Loucy (cell line): ENCODE results near the gene ACE.

Source experiments
- CTCF ChIP-seq: fragments of 200-600 bp; sonication (generic); conservative IDR thresholded peaks from 2 replicates; pipeline ENCODE4 v1.5.1; 2014; ENCODE audit warnings: mild to moderate bottlenecking, antibody characterized with exemption, low read length
- EZH2phosphoT487 ChIP-seq: fragments of 200-600 bp; IDR thresholded peaks from 2 replicates; pipeline ENCODE4 v1.6.1; 2018; ENCODE audit warnings: antibody characterized with exemption, mild to moderate bottlenecking, moderate library complexity, borderline replicate concordance

- no peak for TF ChIP-seq CTCF
- TF ChIP-seq EZH2phosphoT487, result no peak
Observed at GRCh38 chr17:63503341-63503705, 26.5 kb downstream of the ACE start.
